NCI-H1105 (cell line): Measurements from ENCODE around the gene H2AZ1.

Experiments used
- DNase-seq: peaks from one replicate; lab custom pipeline; 2025; lab: John Stamatoyannopoulos, UW

H2AZ1 gene

GRCh38 chr4:99946356-99947189 is 3.5 kb downstream of the H2AZ1 start, which contains the start of gene DNAJB14:
Gene DNAJB14 (minus strand): TSS chr4:99946618. CDS start chr4:99946571, 47 bp downstream.
- peak; percentile 26 for DNase-seq

- DNase-seq: no peak
These were observed 4.2 kb downstream of the H2AZ1 start for GRCh38 chr4:99945718-99946355.

- DNase-seq: no peak
These were observed 6.1 kb downstream of the H2AZ1 start for GRCh38 chr4:99943904-99944437.

GRCh38 chr4:99938243-99938753 is 11.8 kb downstream of the H2AZ1 start:
- no peak for DNase-seq

- no peak for DNase-seq
These were observed 15.2 kb downstream of the H2AZ1 start for GRCh38 chr4:99934891-99935290.

DNA sequence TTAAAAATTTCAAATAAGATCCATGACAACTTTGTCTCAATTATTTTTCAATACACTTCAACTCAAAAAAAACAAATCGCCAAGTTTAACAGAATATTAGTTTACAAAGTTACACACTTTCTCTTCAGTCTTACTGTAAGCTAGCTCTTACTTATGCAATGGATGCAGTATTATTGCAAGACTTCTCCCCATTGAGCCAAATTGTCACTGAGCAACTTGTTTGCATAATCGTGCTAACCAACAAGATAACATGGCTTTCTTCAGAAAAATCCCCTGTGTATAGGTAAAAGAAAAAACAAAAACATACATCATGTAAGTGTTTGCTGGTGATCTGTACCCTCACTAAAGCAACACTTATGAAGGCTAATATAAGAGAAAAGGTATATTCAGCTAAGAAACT is 22.5 kb downstream of the H2AZ1 start:
- DNase-seq: no peak

DNA sequence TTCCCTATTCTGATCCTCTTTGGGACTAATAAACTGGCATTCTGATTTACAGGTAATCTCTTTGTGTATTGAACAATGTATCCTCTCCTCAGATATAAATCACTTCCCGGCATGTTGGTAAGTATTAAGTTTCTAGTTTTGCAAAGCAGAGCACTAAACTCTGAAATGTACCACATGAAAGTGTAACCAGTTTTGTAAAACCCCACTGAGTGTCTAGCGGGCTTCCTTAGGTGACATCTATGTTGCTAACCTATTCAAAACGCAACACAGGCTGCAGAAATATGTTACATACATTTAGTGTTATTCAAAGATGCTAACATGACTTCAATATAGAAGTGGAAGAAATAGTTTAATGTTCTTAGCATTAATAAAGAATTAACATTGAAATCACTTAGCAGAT is 28.9 kb downstream of the H2AZ1 start:
- DNase-seq: no peak

DNA sequence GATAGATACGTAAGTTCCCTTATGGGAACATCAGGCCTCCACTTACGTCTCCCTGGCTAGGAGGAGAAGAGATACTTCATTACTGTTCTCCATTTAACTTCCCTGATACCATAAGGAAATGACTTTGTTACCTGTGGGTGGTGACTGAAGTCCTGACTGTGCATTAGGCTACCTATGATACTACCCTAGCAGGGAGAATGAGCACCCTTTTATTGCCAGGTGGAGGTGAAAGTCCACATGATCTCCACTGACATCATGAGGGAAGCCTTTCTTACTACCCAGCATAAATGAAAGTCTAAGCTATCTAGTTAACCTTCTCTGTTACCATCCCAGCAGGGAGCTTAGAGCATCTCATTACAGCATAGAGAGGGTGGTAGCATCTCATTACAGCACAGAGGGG is 31.4 kb downstream of the H2AZ1 start:
- no peak for DNase-seq

DNA sequence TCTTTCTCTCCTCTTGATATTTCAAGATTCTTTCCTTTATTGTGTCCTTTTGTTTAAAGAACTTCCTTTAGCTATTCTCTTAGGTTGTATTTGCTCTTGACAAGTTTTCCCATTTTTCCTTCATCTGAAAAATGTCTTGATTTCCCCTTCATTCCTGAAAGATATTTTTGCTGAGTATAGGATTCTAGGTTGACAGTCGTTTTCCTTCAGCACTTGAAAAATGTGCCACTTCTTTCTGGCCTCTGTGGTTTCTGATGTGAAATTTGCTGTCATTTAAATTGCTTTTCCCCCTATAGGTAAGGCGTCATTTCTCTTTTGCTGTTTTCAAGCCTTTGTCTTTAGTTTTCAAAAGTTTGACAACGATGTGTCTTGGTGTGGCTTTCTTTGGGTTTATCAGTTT is 32.5 kb downstream of the H2AZ1 start:
- DNase-seq: no peak

DNA sequence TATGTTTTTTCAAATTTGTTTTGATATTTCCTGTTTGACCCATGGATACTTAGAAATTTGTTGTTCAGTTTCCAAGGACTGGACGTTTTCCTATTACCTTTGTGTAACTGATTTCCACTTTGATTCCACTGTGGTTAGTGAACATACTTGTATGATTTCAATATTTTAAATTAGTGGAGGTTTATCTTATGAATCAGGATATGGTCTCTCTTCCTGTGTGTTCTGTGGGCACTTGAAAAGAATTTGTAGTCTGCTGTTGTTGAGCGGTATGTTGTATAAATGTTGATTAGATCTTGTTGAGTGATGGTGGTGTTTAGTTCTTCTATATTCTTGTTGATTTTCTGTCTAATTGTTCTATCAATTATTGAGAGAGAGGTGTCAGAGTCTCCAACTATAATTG is 34.6 kb downstream of the H2AZ1 start:
- DNase-seq: no peak
